ENCODE measurements around the gene IQSEC1. TPM values are rescaled to one million over a fixed set of nuclear protein-coding genes. Genes with fewer than 3 reads are reported as not detected.

The IQSEC1 gene
- total RNA-seq, 2 donors from 2014 or later, result 22.7 to 24.5 TPM

DNA sequence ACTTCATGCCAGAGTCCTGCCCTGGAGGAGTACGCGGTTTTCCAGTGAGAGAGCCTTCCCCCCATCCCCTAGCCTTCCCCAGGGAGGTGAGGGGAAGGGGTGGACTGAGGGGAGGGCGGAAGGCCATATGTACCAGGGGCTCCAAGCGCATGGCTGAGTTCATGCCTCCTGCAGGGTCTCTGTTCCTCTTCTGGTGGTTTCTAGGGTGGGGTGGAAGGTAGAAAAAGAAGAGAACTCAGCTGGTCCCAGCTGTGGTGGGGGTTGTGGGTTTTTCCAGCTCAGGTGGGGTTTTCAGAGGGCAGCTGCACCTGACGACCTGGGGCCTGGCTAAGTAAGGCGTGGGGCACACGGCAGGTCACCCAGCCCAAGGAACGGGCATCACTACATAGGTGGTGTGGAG is 10.7 kb upstream of the IQSEC1 start:
- Histone ChIP-seq H3K36me3 (ENCODE audit: control insufficient read depth, insufficient read depth, low read length) (no peaks in the 10 kb centered on the region), H3K9ac (ENCODE audit: extremely low read depth, low read length, poor library complexity, severe bottlenecking) (no peak overlapping the region), H3K9me3 (ENCODE audit: control insufficient read depth, low read length) (no peaks in the 10 kb centered on the region), H3K4me1 (ENCODE audit: control insufficient read depth, insufficient read depth, low read length) (no peaks in the 10 kb centered on the region), H3K4me3 (ENCODE audit: low read length) (no peak overlapping the region), H3K27me3 (ENCODE audit: control insufficient read depth, insufficient read depth, low read length, poor library complexity, severe bottlenecking) (no peaks in the 10 kb centered on the region), H3K27ac (ENCODE audit: low read depth, low read length) (no peak overlapping the region)
- TF ChIP-seq, protein P1, sequence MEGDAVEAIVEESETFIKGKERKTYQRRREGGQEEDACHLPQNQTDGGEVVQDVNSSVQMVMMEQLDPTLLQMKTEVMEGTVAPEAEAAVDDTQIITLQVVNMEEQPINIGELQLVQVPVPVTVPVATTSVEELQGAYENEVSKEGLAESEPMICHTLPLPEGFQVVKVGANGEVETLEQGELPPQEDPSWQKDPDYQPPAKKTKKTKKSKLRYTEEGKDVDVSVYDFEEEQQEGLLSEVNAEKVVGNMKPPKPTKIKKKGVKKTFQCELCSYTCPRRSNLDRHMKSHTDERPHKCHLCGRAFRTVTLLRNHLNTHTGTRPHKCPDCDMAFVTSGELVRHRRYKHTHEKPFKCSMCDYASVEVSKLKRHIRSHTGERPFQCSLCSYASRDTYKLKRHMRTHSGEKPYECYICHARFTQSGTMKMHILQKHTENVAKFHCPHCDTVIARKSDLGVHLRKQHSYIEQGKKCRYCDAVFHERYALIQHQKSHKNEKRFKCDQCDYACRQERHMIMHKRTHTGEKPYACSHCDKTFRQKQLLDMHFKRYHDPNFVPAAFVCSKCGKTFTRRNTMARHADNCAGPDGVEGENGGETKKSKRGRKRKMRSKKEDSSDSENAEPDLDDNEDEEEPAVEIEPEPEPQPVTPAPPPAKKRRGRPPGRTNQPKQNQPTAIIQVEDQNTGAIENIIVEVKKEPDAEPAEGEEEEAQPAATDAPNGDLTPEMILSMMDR (conservative IDR thresholded peaks at IDR 0.05), result no peak
- Mint-ChIP-seq H3K27ac (no peak overlapping the region), H3K4me3 (no peak overlapping the region), H3K9me3 (no peaks in the 10 kb centered on the region), H3K36me3 (ENCODE audit: low read depth) (no peaks in the 10 kb centered on the region), H3K27me3 (ENCODE audit: insufficient read depth) (no peaks in the 10 kb centered on the region), H3K4me1 (no peaks in the 10 kb centered on the region)
- DNase-seq, result no peak
- 87% methylated on average over 8 of the region's 8 CpGs; no CpG with 5 or more reads in 1 of the 2 experiments for WGBS, 2 experiments (ENCODE audit: insufficient coverage in 1 of 2, insufficient read length in 1 of 2)

DNA sequence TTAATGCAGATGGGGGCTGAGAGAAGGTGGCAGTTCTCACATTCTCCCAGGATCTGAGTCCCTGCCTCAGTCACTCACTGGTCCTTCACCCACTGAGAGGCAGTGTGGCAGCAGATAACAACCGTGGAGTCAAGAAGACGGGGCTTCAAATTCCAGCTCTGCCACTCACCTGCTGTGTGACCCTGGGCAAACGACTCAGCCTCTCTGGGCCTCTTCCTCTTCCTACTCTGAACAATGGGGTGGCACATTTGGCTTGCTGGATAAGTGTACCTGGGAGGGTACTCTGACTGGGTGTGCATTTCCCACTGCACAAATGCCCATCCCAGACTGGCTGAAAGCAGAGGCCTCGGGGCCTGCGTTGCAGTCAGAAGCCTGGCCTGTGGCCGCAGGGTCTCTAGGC is 10.0 kb upstream of the IQSEC1 start:
- no peaks in the 10 kb centered on the region for H3K4me1 Mint-ChIP-seq
- no peak overlapping the region for H3K4me3 Mint-ChIP-seq
- H3K27ac Mint-ChIP-seq, result no peak overlapping the region
- no peaks in the 10 kb centered on the region for H3K27me3 Mint-ChIP-seq (ENCODE audit: insufficient read depth)
- Histone ChIP-seq H3K9ac (ENCODE audit: extremely low read depth, low read length, poor library complexity, severe bottlenecking) (no peak overlapping the region), H3K4me3 (ENCODE audit: low read length) (no peak overlapping the region), H3K4me1 (ENCODE audit: control insufficient read depth, insufficient read depth, low read length) (no peaks in the 10 kb centered on the region), H3K27me3 (ENCODE audit: control insufficient read depth, insufficient read depth, low read length, poor library complexity, severe bottlenecking) (no peaks in the 10 kb centered on the region), H3K9me3 (ENCODE audit: control insufficient read depth, low read length) (no peaks in the 10 kb centered on the region), H3K36me3 (ENCODE audit: control insufficient read depth, insufficient read depth, low read length) (no peaks in the 10 kb centered on the region), H3K27ac (ENCODE audit: low read depth, low read length) (no peak overlapping the region)
- 91 to 93% methylated on average over 3 to 6 of the region's 6 CpGs for WGBS, 2 experiments (ENCODE audit: insufficient coverage in 1 of 2, insufficient read length in 1 of 2)
- no peaks in the 10 kb centered on the region for H3K9me3 Mint-ChIP-seq
- no peaks in the 10 kb centered on the region for H3K36me3 Mint-ChIP-seq (ENCODE audit: low read depth)
- TF ChIP-seq, protein P1 (conservative IDR thresholded peaks at IDR 0.05), result no peak
- no peak for DNase-seq

DNA sequence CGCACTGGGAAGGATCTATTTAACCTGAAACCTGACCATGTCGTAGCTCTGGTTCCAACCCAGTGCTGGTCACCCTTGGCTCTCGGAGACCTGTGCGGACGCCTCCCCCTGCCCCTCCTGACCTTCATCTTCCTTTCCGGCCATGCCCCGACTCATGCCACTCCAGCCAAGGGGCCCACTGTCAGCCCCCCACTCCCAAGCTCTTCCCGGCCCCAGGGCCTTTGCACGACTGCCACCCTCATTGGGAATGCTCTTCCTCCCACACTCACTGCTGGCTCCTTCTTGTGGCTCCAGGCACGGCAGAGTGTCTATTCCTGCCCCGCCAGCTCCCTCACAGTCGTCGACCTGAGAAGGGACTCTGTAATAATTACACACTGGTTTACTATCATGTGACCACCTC is 9.4 kb upstream of the IQSEC1 start:
- no peaks in the 10 kb centered on the region for H3K9me3 Mint-ChIP-seq
- no peaks in the 10 kb centered on the region for H3K9me3 ChIP-seq (ENCODE audit: control insufficient read depth, low read length)
- H3K36me3 Mint-ChIP-seq (ENCODE audit: low read depth), result no peaks in the 10 kb centered on the region
- no peak overlapping the region for H3K4me3 ChIP-seq (ENCODE audit: low read length)
- no peak for DNase-seq
- no peaks in the 10 kb centered on the region for H3K4me1 Mint-ChIP-seq
- no peak overlapping the region for H3K27ac Mint-ChIP-seq
- no peak overlapping the region for H3K4me3 Mint-ChIP-seq
- H3K27ac ChIP-seq (ENCODE audit: low read depth, low read length), result no peak overlapping the region
- no peak overlapping the region for H3K9ac ChIP-seq (ENCODE audit: extremely low read depth, low read length, poor library complexity, severe bottlenecking)
- TF ChIP-seq, protein P1 (conservative IDR thresholded peaks at IDR 0.05), result no peak
- H3K36me3 ChIP-seq (ENCODE audit: control insufficient read depth, insufficient read depth, low read length), result no peaks in the 10 kb centered on the region
- H3K27me3 ChIP-seq (ENCODE audit: control insufficient read depth, insufficient read depth, low read length, poor library complexity, severe bottlenecking), result no peaks in the 10 kb centered on the region
- no peaks in the 10 kb centered on the region for H3K4me1 ChIP-seq (ENCODE audit: control insufficient read depth, insufficient read depth, low read length)
- H3K27me3 Mint-ChIP-seq (ENCODE audit: insufficient read depth), result no peaks in the 10 kb centered on the region
- 86 to 93% methylated on average over 5 to 13 of the region's 13 CpGs for WGBS, 2 experiments (ENCODE audit: insufficient coverage in 1 of 2, insufficient read length in 1 of 2)
